ENCODE data around the gene IRS1.
"Not testable (repeated sequence)": the region's sequence is repeated elsewhere in the genome, so short reads cannot be mapped to it uniquely, and the experiment has no call there.

The IRS1 gene

GRCh38 chr2:226799211-226799975 is at the start of gene IRS1:
IRS1 (minus strand) TSS chr2:226799820; CDS start chr2:226798738, 1,082 bp downstream.
- peak; percentile 42 for DNase-seq (ENCODE audit: low spot score)

GRCh38 chr2:226849349-226849748 is 49.7 kb upstream of the IRS1 start:
- DNase-seq (ENCODE audit: low spot score): no peak

GRCh38 chr2:226847511-226847910 is 47.9 kb upstream of the IRS1 start:
- no peak for DNase-seq (ENCODE audit: low spot score)

GRCh38 chr2:226847090-226847489 is 47.5 kb upstream of the IRS1 start:
- no peak for DNase-seq (ENCODE audit: low spot score)

- no peak for DNase-seq (ENCODE audit: low spot score)
Observed at GRCh38 chr2:226845386-226846116, 45.9 kb upstream of the IRS1 start.

GRCh38 chr2:226843001-226843400 is 43.4 kb upstream of the IRS1 start:
- not testable (repeated sequence) for DNase-seq (ENCODE audit: low spot score)

GRCh38 chr2:226839951-226840350 is 40.3 kb upstream of the IRS1 start:
- DNase-seq (ENCODE audit: low spot score): no peak

- DNase-seq (ENCODE audit: low spot score): no peak
Observed at GRCh38 chr2:226839161-226839560, 39.5 kb upstream of the IRS1 start.

- DNase-seq (ENCODE audit: low spot score): no peak
Observed at GRCh38 chr2:226838722-226839121, 39.1 kb upstream of the IRS1 start.

- no peak for DNase-seq (ENCODE audit: low spot score)
Observed at GRCh38 chr2:226837787-226838603, 38.4 kb upstream of the IRS1 start.

- no peak for DNase-seq (ENCODE audit: low spot score)
Observed at GRCh38 chr2:226837334-226837733, 37.7 kb upstream of the IRS1 start.

GRCh38 chr2:226836548-226836885 is 36.9 kb upstream of the IRS1 start:
- no peak for DNase-seq (ENCODE audit: low spot score)

GRCh38 chr2:226835796-226836547 is 36.4 kb upstream of the IRS1 start, which contains the start of gene RHBDD1:
RHBDD1 (plus strand) TSS chr2:226836054; CDS start chr2:226864694, 28,640 bp downstream.
- peak; percentile 92 for DNase-seq (ENCODE audit: low spot score)

GRCh38 chr2:226835420-226835795 is 35.8 kb upstream of the IRS1 start:
- DNase-seq (ENCODE audit: low spot score): no peak

GRCh38 chr2:226834880-226835279 is 35.3 kb upstream of the IRS1 start:
- not testable (repeated sequence) for DNase-seq (ENCODE audit: low spot score)

GRCh38 chr2:226832061-226832460 is 32.4 kb upstream of the IRS1 start:
- no peak for DNase-seq (ENCODE audit: low spot score)

GRCh38 chr2:226831266-226831665 is 31.6 kb upstream of the IRS1 start:
- no peak for DNase-seq (ENCODE audit: low spot score)

- DNase-seq (ENCODE audit: low spot score): no peak
Observed at GRCh38 chr2:226829721-226830631, 30.4 kb upstream of the IRS1 start.

GRCh38 chr2:226828191-226828590 is 28.6 kb upstream of the IRS1 start:
- DNase-seq (ENCODE audit: low spot score): no peak

- no peak for DNase-seq (ENCODE audit: low spot score)
Observed at GRCh38 chr2:226825056-226825455, 25.4 kb upstream of the IRS1 start.

GRCh38 chr2:226818930-226819329 is 19.3 kb upstream of the IRS1 start:
- DNase-seq (ENCODE audit: low spot score): no peak
